GM06990 (cell line): ENCODE results near the gene CDH10.

Experiments used
- DNase-seq: peaks from one replicate; pipeline ENCODE4 v3.0.0-alpha.2; 2011; ENCODE audit not compliant: insufficient read length; ENCODE audit errors: extremely low read depth
- H3K27me3 ChIP-seq: replicated peaks from 2 replicates; pipeline ENCODE4 v1.6.0; 2011; ENCODE audit warnings: low read length; ENCODE audit not compliant: control insufficient read depth, insufficient read depth
- H3K36me3 ChIP-seq: 2 replicates; pipeline ENCODE4 v1.5.1; 2011; ENCODE audit warnings: low read length; ENCODE audit not compliant: control insufficient read depth, insufficient read depth
- H3K4me3 ChIP-seq: replicated peaks from 2 replicates; pipeline ENCODE4 v1.5.1; 2011; ENCODE audit warnings: low read depth, mild to moderate bottlenecking, control low read depth, low read length
- CTCF ChIP-seq: IDR thresholded peaks from 2 replicates; pipeline ENCODE4 v1.5.1; 2011; ENCODE audit warnings: low read length, control low read depth, mild to moderate bottlenecking, inconsistent platforms; ENCODE audit not compliant: insufficient read depth, poor library complexity, severe bottlenecking

Gene CDH10

GRCh38 chr5:24623031-24623430, 21.7 kb downstream of the CDH10 start:
- no peaks in the 10 kb centered on the region for H3K36me3 ChIP-seq
- no peak for TF ChIP-seq CTCF
- no peak overlapping the region for H3K4me3 ChIP-seq
- no peaks in the 10 kb centered on the region for H3K27me3 ChIP-seq
- no peak for DNase-seq

- Histone ChIP-seq H3K36me3 (no peaks in the 10 kb centered on the region), H3K4me3 (no peak overlapping the region), H3K27me3 (no peaks in the 10 kb centered on the region)
- TF ChIP-seq CTCF = no peak
- DNase-seq = no peak
Observed at GRCh38 chr5:24621792-24622191, 23.0 kb downstream of the CDH10 start.

GRCh38 chr5:24616566-24616965, 28.2 kb downstream of the CDH10 start:
- Histone ChIP-seq H3K4me3 (no peak overlapping the region), H3K27me3 (no peaks in the 10 kb centered on the region), H3K36me3 (no peaks in the 10 kb centered on the region)
- TF ChIP-seq CTCF = no peak
- no peak for DNase-seq

- Histone ChIP-seq H3K4me3 (no peak overlapping the region), H3K36me3 (no peaks in the 10 kb centered on the region), H3K27me3 (no peaks in the 10 kb centered on the region)
- no peak for TF ChIP-seq CTCF
- DNase-seq = no peak
Observed at GRCh38 chr5:24615159-24615558, 29.6 kb downstream of the CDH10 start.

GRCh38 chr5:24609706-24610105, 35.1 kb downstream of the CDH10 start:
- no peak for DNase-seq
- H3K27me3 ChIP-seq = no peaks in the 10 kb centered on the region
- H3K36me3 ChIP-seq = no peaks in the 10 kb centered on the region
- H3K4me3 ChIP-seq = no peak overlapping the region
- TF ChIP-seq CTCF = no peak

GRCh38 chr5:24606971-24607370, 37.8 kb downstream of the CDH10 start:
- Histone ChIP-seq H3K27me3 (no peaks in the 10 kb centered on the region), H3K36me3 (no peaks in the 10 kb centered on the region), H3K4me3 (no peak overlapping the region)
- no peak for TF ChIP-seq CTCF
- DNase-seq = no peak
